HepG2 (cell line): Measurements from ENCODE around the gene BAG5. TPM values are rescaled to one million over a fixed set of nuclear protein-coding genes. Genes with fewer than 3 reads are reported as not detected.

Experiments
- AGO2 ChIP-seq: fragments of 200-400 bp; formaldehyde crosslinking; optimal IDR thresholded peaks from 2 replicates; pipeline ENCODE3; 2017; ENCODE audit warnings: mild to moderate bottlenecking, low read depth, low read length, moderate library complexity
- CHCHD3 ChIP-seq: sonication (generic); formaldehyde crosslinking; IDR thresholded peaks from 2 replicates; pipeline ENCODE4 v1.8.0; 2022; ENCODE audit warnings: mild to moderate bottlenecking, missing genetic modification reagents, moderate library complexity
- CREM ChIP-seq, 2 experiments: sonication (generic) in 1 of 2; formaldehyde crosslinking in 1 of 2; IDR thresholded peaks; 2 replicates each; pipeline versions ENCODE4 v1.4.0 to v1.6.1; 2016 to 2020; ENCODE audit warnings: antibody characterized with exemption in 1 of 2, mild to moderate bottlenecking in 1 of 2, missing genetic modification reagents in 1 of 2
- DMTF1 ChIP-seq: sonication (generic); formaldehyde crosslinking; IDR thresholded peaks from 2 replicates; pipeline ENCODE4 v1.4.0; 2020; ENCODE audit warnings: mild to moderate bottlenecking, missing genetic modification reagents
- EED ChIP-seq: sonication (generic); formaldehyde crosslinking; IDR thresholded peaks from 2 replicates; pipeline ENCODE4 v1.5.0; 2020; ENCODE audit warnings: mild to moderate bottlenecking, missing genetic modification reagents
- GTF3A ChIP-seq: sonication (generic); formaldehyde crosslinking; conservative IDR thresholded peaks from 2 replicates; pipeline ENCODE4 v1.4.0; 2020; ENCODE audit warnings: mild to moderate bottlenecking, missing genetic modification reagents
- JARID2 ChIP-seq: sonication (generic); formaldehyde crosslinking; IDR thresholded peaks from 2 replicates; pipeline ENCODE4 v1.8.1; 2023; ENCODE audit warnings: missing genetic modification reagents, inconsistent platforms; ENCODE audit not compliant: insufficient replicate concordance
- KLF16 ChIP-seq, 2 experiments: sonication (generic) in 1 of 2; formaldehyde crosslinking in 1 of 2; IDR thresholded peaks; 2 replicates each; pipeline versions ENCODE4 v1.6.1 to v1.8.0; 2016 to 2023; ENCODE audit warnings: missing genetic modification reagents in 2 of 2, missing compliant biosample characterization in 1 of 2
- KMT2A ChIP-seq: sonication (generic); formaldehyde crosslinking; IDR thresholded peaks from 2 replicates; pipeline ENCODE4 v1.4.0; 2020; ENCODE audit warnings: missing genetic modification reagents
- MXD3 ChIP-seq: IDR thresholded peaks from 2 replicates; pipeline ENCODE4 v1.6.1; 2016; ENCODE audit warnings: mild to moderate bottlenecking, missing biosample characterization, missing genetic modification reagents
- MXD4 ChIP-seq: IDR thresholded peaks from 2 replicates; pipeline ENCODE4 v1.6.1; 2016; ENCODE audit warnings: mild to moderate bottlenecking, missing biosample characterization, missing genetic modification reagents
- RBAK ChIP-seq: sonication (generic); formaldehyde crosslinking; IDR thresholded peaks from 2 replicates; pipeline ENCODE4 v1.5.1; 2020; ENCODE audit warnings: mild to moderate bottlenecking, missing genetic modification reagents
- SCMH1 ChIP-seq: sonication (generic); formaldehyde crosslinking; IDR thresholded peaks from 2 replicates; pipeline ENCODE4 v1.9.0; 2021; ENCODE audit warnings: missing genetic modification reagents, mild to moderate bottlenecking, borderline replicate concordance
- TBP ChIP-seq: sonication (generic); formaldehyde crosslinking; IDR thresholded peaks from 2 replicates; pipeline ENCODE4 v1.5.0; 2020; ENCODE audit warnings: missing genetic modification reagents
- ZNF205 ChIP-seq: IDR thresholded peaks from 2 replicates; pipeline ENCODE4 v1.6.1; 2018; ENCODE audit warnings: missing biosample characterization, missing genetic modification reagents
- ZNF230 ChIP-seq: sonication (generic); formaldehyde crosslinking; IDR thresholded peaks from 2 replicates; pipeline ENCODE4 v1.4.0; 2020; ENCODE audit warnings: mild to moderate bottlenecking, missing genetic modification reagents
- ZSCAN9 ChIP-seq: IDR thresholded peaks from 2 replicates; pipeline ENCODE4 v1.6.1; 2016; ENCODE audit warnings: borderline replicate concordance
- polyA plus RNA-seq, 8 experiments: library from polyadenylated mRNA; depleted of rRNA in 3 of 8; stranded (reverse) in 7 of 8; unstranded in 1 of 8; fragments of >200 nt; fragmentation: Illumina TruSeq in 4 of 8; extraction: Trizol in 4 of 8; gene quantifications; 2 replicates each; pipeline versions ENCODE4 v1.2.1 to v1.2.3, GENCODE V29; 2011 to 2016; ENCODE audit warnings: low read depth in 4 of 8, missing spikeins in 1 of 8, mixed read lengths in 1 of 8; ENCODE audit not compliant: insufficient read depth in 1 of 8
- total RNA-seq, 5 experiments: library from RNA; depleted of rRNA; stranded (reverse); fragments of >200 nt; fragmentation: Illumina TruSeq; extraction: Trizol; gene quantifications; 2 replicates each; pipeline ENCODE4 v1.2.3, GENCODE V29; 2016; ENCODE audit warnings: low read depth in 1 of 5
- TF ChIP-seq, protein P1 (sequence below): IDR thresholded peaks from 2 replicates; pipeline ENCODE4 v1.6.1; 2012; ENCODE audit warnings: low read length, improper control_type of control experiment
- TF ChIP-seq, protein P2 (sequence below): sonication (generic); formaldehyde crosslinking; conservative IDR thresholded peaks from 2 replicates; pipeline ENCODE4 v1.8.0; 2022; ENCODE audit warnings: mild to moderate bottlenecking, moderate library complexity, missing genetic modification reagents

Gene BAG5
- total and polyA plus RNA-seq, 2 of the 13 experiments (the other 11 are each of a cell fraction or from before 2014, with no cell fraction given), result 3.5 to 21.0 TPM

GRCh38 chr14:103529383-103530365 lies 32.8 kb downstream of the BAG5 start (continued):
- TF ChIP-seq TBP (CRISPR knock-in tag) (no peak), JARID2 (no peak), CREM (IDR thresholded peaks at IDR 0.05) (no peak), CREM (CRISPR knock-in tag; IDR thresholded peaks at IDR 0.05) (no peak), AGO2 (peak; percentile 24), RBAK (CRISPR knock-in tag) (no peak), ZSCAN9 (CRISPR knock-in tag) (no peak), EED (CRISPR knock-in tag) (peak; percentile 58; the same call in 1 of the 2 replicates), KLF16 (CRISPR knock-in tag; IDR thresholded peaks at IDR 0.05) (no peak), CHCHD3 (CRISPR knock-in tag) (no peak), ZNF230 (CRISPR knock-in tag) (no peak), MXD4 (CRISPR knock-in tag) (peak; percentile 13; the same call in 1 of the 2 replicates), ZNF205 (no peak), MXD3 (CRISPR knock-in tag) (no peak), GTF3A (CRISPR knock-in tag) (no peak), DMTF1 (CRISPR knock-in tag) (no peak), KMT2A (CRISPR knock-in tag) (no peak), SCMH1 (CRISPR knock-in tag) (no peak)
- TF ChIP-seq, protein P1, sequence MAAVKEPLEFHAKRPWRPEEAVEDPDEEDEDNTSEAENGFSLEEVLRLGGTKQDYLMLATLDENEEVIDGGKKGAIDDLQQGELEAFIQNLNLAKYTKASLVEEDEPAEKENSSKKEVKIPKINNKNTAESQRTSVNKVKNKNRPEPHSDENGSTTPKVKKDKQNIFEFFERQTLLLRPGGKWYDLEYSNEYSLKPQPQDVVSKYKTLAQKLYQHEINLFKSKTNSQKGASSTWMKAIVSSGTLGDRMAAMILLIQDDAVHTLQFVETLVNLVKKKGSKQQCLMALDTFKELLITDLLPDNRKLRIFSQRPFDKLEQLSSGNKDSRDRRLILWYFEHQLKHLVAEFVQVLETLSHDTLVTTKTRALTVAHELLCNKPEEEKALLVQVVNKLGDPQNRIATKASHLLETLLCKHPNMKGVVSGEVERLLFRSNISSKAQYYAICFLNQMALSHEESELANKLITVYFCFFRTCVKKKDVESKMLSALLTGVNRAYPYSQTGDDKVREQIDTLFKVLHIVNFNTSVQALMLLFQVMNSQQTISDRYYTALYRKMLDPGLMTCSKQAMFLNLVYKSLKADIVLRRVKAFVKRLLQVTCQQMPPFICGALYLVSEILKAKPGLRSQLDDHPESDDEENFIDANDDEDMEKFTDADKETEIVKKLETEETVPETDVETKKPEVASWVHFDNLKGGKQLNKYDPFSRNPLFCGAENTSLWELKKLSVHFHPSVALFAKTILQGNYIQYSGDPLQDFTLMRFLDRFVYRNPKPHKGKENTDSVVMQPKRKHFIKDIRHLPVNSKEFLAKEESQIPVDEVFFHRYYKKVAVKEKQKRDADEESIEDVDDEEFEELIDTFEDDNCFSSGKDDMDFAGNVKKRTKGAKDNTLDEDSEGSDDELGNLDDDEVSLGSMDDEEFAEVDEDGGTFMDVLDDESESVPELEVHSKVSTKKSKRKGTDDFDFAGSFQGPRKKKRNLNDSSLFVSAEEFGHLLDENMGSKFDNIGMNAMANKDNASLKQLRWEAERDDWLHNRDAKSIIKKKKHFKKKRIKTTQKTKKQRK, result no peak
- TF ChIP-seq, protein P2, sequence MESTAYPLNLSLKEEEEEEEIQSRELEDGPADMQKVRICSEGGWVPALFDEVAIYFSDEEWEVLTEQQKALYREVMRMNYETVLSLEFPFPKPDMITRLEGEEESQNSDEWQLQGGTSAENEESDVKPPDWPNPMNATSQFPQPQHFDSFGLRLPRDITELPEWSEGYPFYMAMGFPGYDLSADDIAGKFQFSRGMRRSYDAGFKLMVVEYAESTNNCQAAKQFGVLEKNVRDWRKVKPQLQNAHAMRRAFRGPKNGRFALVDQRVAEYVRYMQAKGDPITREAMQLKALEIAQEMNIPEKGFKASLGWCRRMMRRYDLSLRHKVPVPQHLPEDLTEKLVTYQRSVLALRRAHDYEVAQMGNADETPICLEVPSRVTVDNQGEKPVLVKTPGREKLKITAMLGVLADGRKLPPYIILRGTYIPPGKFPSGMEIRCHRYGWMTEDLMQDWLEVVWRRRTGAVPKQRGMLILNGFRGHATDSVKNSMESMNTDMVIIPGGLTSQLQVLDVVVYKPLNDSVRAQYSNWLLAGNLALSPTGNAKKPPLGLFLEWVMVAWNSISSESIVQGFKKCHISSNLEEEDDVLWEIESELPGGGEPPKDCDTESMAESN (CRISPR knock-in tag), result no peak
